ENCODE data around the gene SSBP3.
A peak's percentile ranks its signal among the peaks of the same experiment; 100 is the strongest.
"Not testable (repeated sequence)": the region's sequence is repeated elsewhere in the genome, so short reads cannot be mapped to it uniquely, and the experiment has no call there.

The SSBP3 gene

GRCh38 chr1:54249819-54250435 is 156.3 kb downstream of the SSBP3 start:
- no peak for DNase-seq (ENCODE audit: low read depth in 2 of 3, low spot score in 1 of 3)

- DNase-seq (ENCODE audit: low read depth in 2 of 3, low spot score in 1 of 3): no peak
These were observed 157.2 kb downstream of the SSBP3 start for GRCh38 chr1:54248966-54249365.

- DNase-seq (ENCODE audit: low read depth in 2 of 3, low spot score in 1 of 3): no peak
These were observed 158.2 kb downstream of the SSBP3 start for GRCh38 chr1:54247863-54248515.

GRCh38 chr1:54246116-54246721 is 160.0 kb downstream of the SSBP3 start:
- no peak for DNase-seq (ENCODE audit: low read depth in 2 of 3, low spot score in 1 of 3)

GRCh38 chr1:54245501-54245900 is 160.7 kb downstream of the SSBP3 start:
- no peak for DNase-seq (ENCODE audit: low read depth in 2 of 3, low spot score in 1 of 3)

- DNase-seq (ENCODE audit: low read depth in 2 of 3, low spot score in 1 of 3): no peak
These were observed 161.5 kb downstream of the SSBP3 start for GRCh38 chr1:54244655-54245054.

GRCh38 chr1:54243022-54243421 is 163.2 kb downstream of the SSBP3 start:
- DNase-seq (ENCODE audit: low read depth in 2 of 3, low spot score in 1 of 3): no peak

GRCh38 chr1:54241364-54241763 is 164.8 kb downstream of the SSBP3 start:
- no peak for DNase-seq (ENCODE audit: low read depth in 2 of 3, low spot score in 1 of 3)

- DNase-seq (ENCODE audit: low read depth in 2 of 3, low spot score in 1 of 3): no peak
These were observed 165.4 kb downstream of the SSBP3 start for GRCh38 chr1:54240741-54241335.

- DNase-seq (ENCODE audit: low read depth in 2 of 3, low spot score in 1 of 3): no peak
These were observed 166.6 kb downstream of the SSBP3 start for GRCh38 chr1:54239631-54240031.

- no peak for DNase-seq (ENCODE audit: low read depth in 2 of 3, low spot score in 1 of 3)
These were observed 167.2 kb downstream of the SSBP3 start for GRCh38 chr1:54239035-54239383.

- no peak for DNase-seq (ENCODE audit: low read depth in 2 of 3, low spot score in 1 of 3)
These were observed 167.7 kb downstream of the SSBP3 start for GRCh38 chr1:54238353-54239034.

GRCh38 chr1:54237586-54237985 is 168.6 kb downstream of the SSBP3 start:
- no peak for DNase-seq (ENCODE audit: low read depth in 2 of 3, low spot score in 1 of 3)

GRCh38 chr1:54234284-54234683 is 171.9 kb downstream of the SSBP3 start:
- no peak for DNase-seq (ENCODE audit: low read depth in 2 of 3, low spot score in 1 of 3)

GRCh38 chr1:54233196-54233595 is 173.0 kb downstream of the SSBP3 start:
- DNase-seq (ENCODE audit: low read depth in 2 of 3, low spot score in 1 of 3): not testable (repeated sequence)

- peak; percentile 50 to 67 (median 59) for DNase-seq (ENCODE audit: low read depth in 2 of 3, low spot score in 1 of 3)
These were observed 175.5 kb downstream of the SSBP3 start for GRCh38 chr1:54230507-54231339.

- DNase-seq (ENCODE audit: low read depth in 2 of 3, low spot score in 1 of 3): peak; percentile 20 to 45 (median 32)
These were observed 176.8 kb downstream of the SSBP3 start for GRCh38 chr1:54229281-54229891.

- DNase-seq (ENCODE audit: low read depth in 2 of 3, low spot score in 1 of 3): no peak
These were observed 177.5 kb downstream of the SSBP3 start for GRCh38 chr1:54228638-54229079.

- DNase-seq (ENCODE audit: low read depth in 2 of 3, low spot score in 1 of 3): no peak
These were observed 178.3 kb downstream of the SSBP3 start for GRCh38 chr1:54227891-54228310.

GRCh38 chr1:54227091-54227602 is 179.0 kb downstream of the SSBP3 start:
- DNase-seq (ENCODE audit: low read depth in 2 of 3, low spot score in 1 of 3): no peak

All from stimulated activated CD4-positive, alpha-beta T cell treated with anti-CD3 and anti-CD28 coated beads, Interleukin-12 subunit alpha, Interleukin-12 subunit beta, amount 100 ng/mL, for 48 hours (primary cell).